Type B pancreatic cell (in vitro differentiated cells): Measurements from ENCODE around the gene OSTM1. TPM values are rescaled to one million over a fixed set of nuclear protein-coding genes. Genes with fewer than 3 reads are reported as not detected.

ENCODE experiments used
- DNase-seq: peaks from one replicate; pipeline ENCODE4 v3.0.0; 2021; ENCODE audit warnings: mixed read lengths; ENCODE audit not compliant: unreplicated experiment; ENCODE audit errors: extremely low spot score
- H3K27ac Mint-ChIP-seq: 2 replicates; pipeline ENCODE4 v1.8.0; 2021; ENCODE audit warnings: mild to moderate bottlenecking, mixed read lengths
- H3K27me3 Mint-ChIP-seq: 2 replicates; pipeline ENCODE4 v1.8.0; 2021; ENCODE audit warnings: mixed read lengths
- H3K36me3 Mint-ChIP-seq: 2 replicates; pipeline ENCODE4 v1.8.0; 2021; ENCODE audit warnings: mixed read lengths
- H3K4me1 Mint-ChIP-seq: one replicate; pipeline ENCODE4 v1.8.0; 2021; ENCODE audit warnings: mixed read lengths; ENCODE audit not compliant: unreplicated experiment
- H3K4me3 Mint-ChIP-seq: 2 replicates; pipeline ENCODE4 v1.8.0; 2021; ENCODE audit warnings: mild to moderate bottlenecking, mixed read lengths
- H3K9me3 Mint-ChIP-seq: 2 replicates; pipeline ENCODE4 v1.8.0; 2021; ENCODE audit warnings: mixed read lengths
- total RNA-seq: library from RNA; stranded (reverse); gene quantifications from 2 replicates; pipeline ENCODE4 v1.2.1, GENCODE V29; 2021; ENCODE audit warnings: low replicate concordance
- TF ChIP-seq, protein P1 (sequence below): fragments of 200-600 bp; sonication (generic); conservative IDR thresholded peaks from 2 replicates; pipeline ENCODE4 v1.5.0; 2021; ENCODE audit warnings: antibody characterized with exemption, mild to moderate bottlenecking

OSTM1 gene
- total RNA-seq, 1 donor from 2014 or later = 14.5 TPM

DNA sequence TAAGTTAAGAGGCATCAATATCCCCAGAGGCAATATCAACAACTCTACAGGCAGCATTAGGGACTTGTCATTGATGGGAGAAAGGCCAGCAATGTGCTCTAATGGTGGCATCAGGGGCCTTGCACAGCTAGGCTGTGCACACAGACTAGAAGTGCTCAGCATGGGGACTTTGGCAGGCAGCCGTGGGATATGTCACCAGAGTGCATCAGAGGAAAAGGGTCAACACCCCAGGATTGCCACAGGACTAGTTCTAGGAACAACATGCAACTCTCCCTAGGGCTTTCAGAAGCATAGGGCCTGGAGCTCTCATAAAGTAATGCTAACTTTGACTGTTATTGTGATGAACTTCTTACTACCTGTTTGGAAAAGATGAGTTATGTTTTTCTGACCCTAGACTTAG, 32.2 kb upstream of the OSTM1 start:
- TF ChIP-seq, protein P1, sequence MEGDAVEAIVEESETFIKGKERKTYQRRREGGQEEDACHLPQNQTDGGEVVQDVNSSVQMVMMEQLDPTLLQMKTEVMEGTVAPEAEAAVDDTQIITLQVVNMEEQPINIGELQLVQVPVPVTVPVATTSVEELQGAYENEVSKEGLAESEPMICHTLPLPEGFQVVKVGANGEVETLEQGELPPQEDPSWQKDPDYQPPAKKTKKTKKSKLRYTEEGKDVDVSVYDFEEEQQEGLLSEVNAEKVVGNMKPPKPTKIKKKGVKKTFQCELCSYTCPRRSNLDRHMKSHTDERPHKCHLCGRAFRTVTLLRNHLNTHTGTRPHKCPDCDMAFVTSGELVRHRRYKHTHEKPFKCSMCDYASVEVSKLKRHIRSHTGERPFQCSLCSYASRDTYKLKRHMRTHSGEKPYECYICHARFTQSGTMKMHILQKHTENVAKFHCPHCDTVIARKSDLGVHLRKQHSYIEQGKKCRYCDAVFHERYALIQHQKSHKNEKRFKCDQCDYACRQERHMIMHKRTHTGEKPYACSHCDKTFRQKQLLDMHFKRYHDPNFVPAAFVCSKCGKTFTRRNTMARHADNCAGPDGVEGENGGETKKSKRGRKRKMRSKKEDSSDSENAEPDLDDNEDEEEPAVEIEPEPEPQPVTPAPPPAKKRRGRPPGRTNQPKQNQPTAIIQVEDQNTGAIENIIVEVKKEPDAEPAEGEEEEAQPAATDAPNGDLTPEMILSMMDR = no peak
- no peaks in the 10 kb centered on the region for H3K36me3 Mint-ChIP-seq

DNA sequence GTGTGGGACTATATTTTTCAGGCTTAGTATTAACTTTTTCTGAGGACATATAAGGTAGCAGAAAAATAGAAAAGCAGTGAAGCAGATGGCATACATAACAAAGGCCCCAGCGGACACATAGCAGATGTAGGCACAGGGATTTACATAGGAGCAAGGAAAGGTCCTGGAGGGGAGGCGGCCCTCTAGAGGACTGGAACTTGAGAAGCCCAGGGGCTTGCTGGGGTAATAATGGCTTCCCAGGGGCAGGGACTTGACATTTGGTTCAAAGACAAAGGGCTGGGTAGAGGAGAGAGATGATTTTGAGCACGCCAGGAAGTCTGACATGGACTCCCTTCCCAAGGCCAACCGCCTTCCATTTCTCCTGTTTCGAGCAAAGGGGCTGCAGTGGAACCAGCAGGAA, 31.7 kb upstream of the OSTM1 start:
- Mint-ChIP-seq H3K27ac (no peak overlapping the region), H3K36me3 (no peaks in the 10 kb centered on the region), H3K27me3 (peaks cover 29% of the 10 kb centered on the region), H3K4me1 (peaks cover 3% of the 10 kb centered on the region), H3K9me3 (no peaks in the 10 kb centered on the region), H3K4me3 (no peak overlapping the region)
- TF ChIP-seq, protein P1 = no peak
- no peak for DNase-seq

More for the DNA sequence above, 32.2 kb upstream of the OSTM1 start:
- DNase-seq = no peak
- Mint-ChIP-seq H3K4me1 (peaks cover 3% of the 10 kb centered on the region), H3K9me3 (no peaks in the 10 kb centered on the region), H3K27ac (no peak overlapping the region), H3K4me3 (no peak overlapping the region), H3K27me3 (peaks cover 32% of the 10 kb centered on the region)

DNA sequence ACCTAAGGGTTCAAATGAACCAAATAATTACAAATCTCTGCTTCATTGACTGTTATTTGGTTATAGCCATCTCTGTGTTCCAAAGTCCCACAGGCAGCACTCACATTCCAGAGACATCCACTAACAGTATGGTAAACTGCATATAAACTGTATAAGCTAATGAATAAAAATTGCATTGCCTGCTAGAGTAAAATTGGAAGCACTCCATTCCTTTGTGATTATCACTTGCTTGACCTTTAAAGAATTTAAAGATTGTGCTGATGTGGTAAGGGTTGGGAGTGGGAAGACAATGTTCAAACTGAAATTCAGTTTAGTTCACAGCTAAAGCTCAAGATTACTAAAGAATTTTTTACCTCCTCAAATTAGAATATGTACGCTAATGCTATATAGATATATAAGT, 31.0 kb upstream of the OSTM1 start:
- no peak overlapping the region for H3K27ac Mint-ChIP-seq
- H3K27me3 Mint-ChIP-seq = peaks cover 28% of the 10 kb centered on the region
- H3K4me1 Mint-ChIP-seq = peaks cover 3% of the 10 kb centered on the region
- DNase-seq = no peak
- TF ChIP-seq, protein P1 = no peak
- no peaks in the 10 kb centered on the region for H3K9me3 Mint-ChIP-seq
- H3K36me3 Mint-ChIP-seq = no peaks in the 10 kb centered on the region
- no peak overlapping the region for H3K4me3 Mint-ChIP-seq

DNA sequence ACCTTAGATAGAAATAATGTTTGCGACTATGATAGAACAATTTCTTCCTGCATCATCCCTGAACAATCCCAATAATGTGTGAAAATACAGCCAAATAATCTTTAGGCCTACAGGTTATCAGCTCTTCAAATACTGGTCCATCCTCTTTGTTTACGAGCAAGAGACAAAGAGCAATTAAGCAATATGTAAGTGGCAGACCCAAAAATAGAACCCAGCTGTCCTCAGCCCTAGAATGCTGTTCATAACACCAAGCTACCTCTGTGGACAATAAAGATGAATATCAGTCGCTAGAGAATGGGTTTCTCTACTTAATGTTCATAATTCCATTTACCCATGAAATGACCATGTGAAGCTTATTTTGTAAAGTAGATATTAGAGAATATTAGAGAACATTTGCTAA, 28.4 kb upstream of the OSTM1 start:
- H3K9me3 Mint-ChIP-seq = no peaks in the 10 kb centered on the region
- H3K27ac Mint-ChIP-seq = no peak overlapping the region
- peaks cover 3% of the 10 kb centered on the region for H3K4me1 Mint-ChIP-seq
- TF ChIP-seq, protein P1 = no peak
- DNase-seq = no peak
- peaks cover 14% of the 10 kb centered on the region for H3K27me3 Mint-ChIP-seq
- no peaks in the 10 kb centered on the region for H3K36me3 Mint-ChIP-seq
- H3K4me3 Mint-ChIP-seq = no peak overlapping the region

DNA sequence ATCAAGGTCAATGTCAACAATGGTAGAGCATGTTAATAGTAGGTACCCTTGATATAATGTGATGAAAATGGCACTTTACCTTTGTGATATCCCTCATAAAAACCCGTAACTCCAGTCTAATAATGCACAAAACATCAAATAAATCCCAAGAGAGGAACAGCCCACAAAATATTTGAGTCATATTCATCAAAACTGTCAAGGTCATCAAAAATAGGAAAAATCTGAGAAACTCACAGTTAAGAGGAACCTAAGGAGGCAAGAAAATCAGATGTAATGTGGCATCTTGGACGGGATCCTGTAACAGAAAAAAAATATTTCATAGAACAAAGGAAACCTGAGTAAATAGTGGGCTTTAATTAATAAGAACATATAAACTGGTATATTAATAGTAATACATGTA, 25.5 kb upstream of the OSTM1 start:
- DNase-seq = no peak
- TF ChIP-seq, protein P1 = no peak
- Mint-ChIP-seq H3K4me3 (no peak overlapping the region), H3K9me3 (no peaks in the 10 kb centered on the region), H3K27me3 (peaks cover 10% of the 10 kb centered on the region), H3K27ac (no peak overlapping the region), H3K36me3 (no peaks in the 10 kb centered on the region), H3K4me1 (no peaks in the 10 kb centered on the region)

DNA sequence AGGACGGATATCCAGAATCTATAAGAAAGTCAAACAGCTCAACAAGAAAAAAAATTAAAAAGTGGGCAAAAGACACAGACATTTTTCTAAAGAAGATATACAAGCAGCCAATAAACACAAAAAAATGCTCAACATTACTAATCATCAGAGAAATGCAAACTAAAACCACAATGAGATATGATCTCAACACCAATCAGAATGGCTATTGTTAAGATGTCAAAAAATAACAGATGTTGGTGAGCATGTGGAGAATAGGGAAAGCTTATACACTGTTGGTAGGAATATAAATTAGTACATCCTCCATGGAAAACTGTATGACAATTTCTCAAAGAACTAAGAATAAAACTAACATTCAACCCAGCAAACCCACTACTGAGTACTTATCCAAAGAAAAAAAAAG, 23.3 kb upstream of the OSTM1 start:
- Mint-ChIP-seq H3K36me3 (no peaks in the 10 kb centered on the region), H3K27ac (no peak overlapping the region), H3K4me1 (no peaks in the 10 kb centered on the region), H3K9me3 (no peaks in the 10 kb centered on the region), H3K27me3 (peaks cover 10% of the 10 kb centered on the region), H3K4me3 (no peak overlapping the region)
- DNase-seq = no peak
- TF ChIP-seq, protein P1 = no peak
